Ishikawa (cell line): ENCODE results near the gene PLCH1.

ENCODE experiments used
- CEBPB ChIP-seq: IDR thresholded peaks from 2 replicates; pipeline ENCODE4 v1.6.1; 2012
- CREB1 ChIP-seq: IDR thresholded peaks from 2 replicates; pipeline ENCODE4 v1.6.1; 2012; ENCODE audit warnings: low read depth
- EGR1 ChIP-seq: IDR thresholded peaks from 2 replicates; pipeline ENCODE4 v1.6.1; 2012
- EP300 ChIP-seq: IDR thresholded peaks from 2 replicates; pipeline ENCODE4 v1.6.1; 2012; ENCODE audit warnings: borderline replicate concordance
- FOXM1 ChIP-seq: IDR thresholded peaks from 2 replicates; pipeline ENCODE4 v1.6.1; 2012; ENCODE audit warnings: low read depth, borderline replicate concordance
- NFIC ChIP-seq: IDR thresholded peaks from 2 replicates; pipeline ENCODE4 v1.6.1; 2012
- RAD21 ChIP-seq: IDR thresholded peaks from 2 replicates; pipeline ENCODE4 v1.6.1; 2012; ENCODE audit warnings: low read depth
- TAF1 ChIP-seq: IDR thresholded peaks from 2 replicates; pipeline ENCODE4 v1.6.1; 2012; ENCODE audit warnings: low read depth, mild to moderate bottlenecking
- TCF12 ChIP-seq: IDR thresholded peaks from 2 replicates; pipeline ENCODE4 v1.6.1; 2012; ENCODE audit warnings: low read depth
- TEAD4 ChIP-seq: IDR thresholded peaks from 2 replicates; pipeline ENCODE4 v1.6.1; 2012
- YY1 ChIP-seq: IDR thresholded peaks from 2 replicates; pipeline ENCODE4 v1.6.1; 2012; ENCODE audit warnings: low read depth
- ZBTB7A ChIP-seq: IDR thresholded peaks from 2 replicates; pipeline ENCODE4 v1.6.1; 2012; ENCODE audit warnings: low read depth
- TF ChIP-seq, protein P1 (sequence below): IDR thresholded peaks from 2 replicates; pipeline ENCODE4 v1.6.1; 2012; ENCODE audit warnings: low read depth, mild to moderate bottlenecking
- TF ChIP-seq, protein P2 (sequence below): IDR thresholded peaks from 2 replicates; pipeline ENCODE4 v1.6.1; 2012
- TF ChIP-seq, protein P3 (sequence below): IDR thresholded peaks from 2 replicates; pipeline ENCODE4 v1.6.1; 2012

The PLCH1 gene

DNA sequence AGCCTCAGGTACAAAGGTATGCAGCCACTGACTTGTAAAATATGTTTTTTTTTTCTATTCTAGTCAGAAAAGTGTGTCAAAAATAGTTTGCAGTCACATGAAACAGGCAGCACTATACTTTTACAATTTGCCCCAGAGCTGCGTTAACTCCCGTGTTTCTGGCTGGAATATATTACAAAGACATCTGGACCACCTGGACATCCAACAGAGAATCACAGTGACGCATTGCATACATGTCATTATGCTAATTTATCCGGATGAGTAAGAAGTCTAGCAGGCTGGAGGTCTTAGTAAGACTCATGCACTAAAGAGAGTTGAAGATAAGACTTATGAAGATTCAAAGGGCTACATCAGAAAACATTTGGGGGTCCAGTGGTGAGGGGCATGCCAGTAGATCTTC, 412.2 kb downstream of the PLCH1 start:
- TF ChIP-seq, protein P1, sequence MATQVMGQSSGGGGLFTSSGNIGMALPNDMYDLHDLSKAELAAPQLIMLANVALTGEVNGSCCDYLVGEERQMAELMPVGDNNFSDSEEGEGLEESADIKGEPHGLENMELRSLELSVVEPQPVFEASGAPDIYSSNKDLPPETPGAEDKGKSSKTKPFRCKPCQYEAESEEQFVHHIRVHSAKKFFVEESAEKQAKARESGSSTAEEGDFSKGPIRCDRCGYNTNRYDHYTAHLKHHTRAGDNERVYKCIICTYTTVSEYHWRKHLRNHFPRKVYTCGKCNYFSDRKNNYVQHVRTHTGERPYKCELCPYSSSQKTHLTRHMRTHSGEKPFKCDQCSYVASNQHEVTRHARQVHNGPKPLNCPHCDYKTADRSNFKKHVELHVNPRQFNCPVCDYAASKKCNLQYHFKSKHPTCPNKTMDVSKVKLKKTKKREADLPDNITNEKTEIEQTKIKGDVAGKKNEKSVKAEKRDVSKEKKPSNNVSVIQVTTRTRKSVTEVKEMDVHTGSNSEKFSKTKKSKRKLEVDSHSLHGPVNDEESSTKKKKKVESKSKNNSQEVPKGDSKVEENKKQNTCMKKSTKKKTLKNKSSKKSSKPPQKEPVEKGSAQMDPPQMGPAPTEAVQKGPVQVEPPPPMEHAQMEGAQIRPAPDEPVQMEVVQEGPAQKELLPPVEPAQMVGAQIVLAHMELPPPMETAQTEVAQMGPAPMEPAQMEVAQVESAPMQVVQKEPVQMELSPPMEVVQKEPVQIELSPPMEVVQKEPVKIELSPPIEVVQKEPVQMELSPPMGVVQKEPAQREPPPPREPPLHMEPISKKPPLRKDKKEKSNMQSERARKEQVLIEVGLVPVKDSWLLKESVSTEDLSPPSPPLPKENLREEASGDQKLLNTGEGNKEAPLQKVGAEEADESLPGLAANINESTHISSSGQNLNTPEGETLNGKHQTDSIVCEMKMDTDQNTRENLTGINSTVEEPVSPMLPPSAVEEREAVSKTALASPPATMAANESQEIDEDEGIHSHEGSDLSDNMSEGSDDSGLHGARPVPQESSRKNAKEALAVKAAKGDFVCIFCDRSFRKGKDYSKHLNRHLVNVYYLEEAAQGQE: no peak
- TF ChIP-seq YY1: no peak
- no peak for TF ChIP-seq RAD21
- TF ChIP-seq EP300: no peak
- no peak for TF ChIP-seq CEBPB
- TF ChIP-seq FOXM1: no peak
- no peak for TF ChIP-seq CREB1
- TF ChIP-seq TEAD4: no peak
- no peak for TF ChIP-seq TAF1
- no peak for TF ChIP-seq ZBTB7A
- TF ChIP-seq EGR1: no peak
- TF ChIP-seq NFIC: no peak
- TF ChIP-seq, protein P2, sequence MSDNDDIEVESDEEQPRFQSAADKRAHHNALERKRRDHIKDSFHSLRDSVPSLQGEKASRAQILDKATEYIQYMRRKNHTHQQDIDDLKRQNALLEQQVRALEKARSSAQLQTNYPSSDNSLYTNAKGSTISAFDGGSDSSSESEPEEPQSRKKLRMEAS: no peak
- no peak for TF ChIP-seq TCF12
- TF ChIP-seq, protein P3, sequence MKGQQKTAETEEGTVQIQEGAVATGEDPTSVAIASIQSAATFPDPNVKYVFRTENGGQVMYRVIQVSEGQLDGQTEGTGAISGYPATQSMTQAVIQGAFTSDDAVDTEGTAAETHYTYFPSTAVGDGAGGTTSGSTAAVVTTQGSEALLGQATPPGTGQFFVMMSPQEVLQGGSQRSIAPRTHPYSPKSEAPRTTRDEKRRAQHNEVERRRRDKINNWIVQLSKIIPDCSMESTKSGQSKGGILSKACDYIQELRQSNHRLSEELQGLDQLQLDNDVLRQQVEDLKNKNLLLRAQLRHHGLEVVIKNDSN: no peak

- TF ChIP-seq CEBPB (no peak), EP300 (no peak)
- TF ChIP-seq, protein P1: no peak
These were observed 413.8 kb downstream of the PLCH1 start for GRCh38 chr3:155331078-155331477.

DNA sequence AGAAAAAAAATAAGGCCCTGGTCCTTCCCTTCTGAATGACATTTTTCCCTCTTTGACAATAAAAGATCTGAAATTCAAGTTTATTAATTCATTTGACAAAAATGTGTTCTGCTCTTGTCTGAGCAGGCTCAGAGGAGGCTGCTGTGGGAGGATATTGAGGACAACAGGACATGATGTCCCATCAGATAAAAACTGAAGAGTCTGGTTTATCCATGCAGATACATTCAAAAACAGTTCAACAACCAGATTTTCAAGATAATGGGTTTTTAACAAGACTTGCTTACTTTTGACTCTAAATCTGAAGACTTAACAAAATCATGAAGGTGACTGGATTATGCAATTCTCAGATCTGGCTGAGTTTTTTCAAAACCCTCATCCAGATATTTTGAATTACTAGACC, 414.5 kb downstream of the PLCH1 start:
- TF ChIP-seq, protein P1: no peak
- TF ChIP-seq YY1 (no peak), ZBTB7A (no peak), TAF1 (no peak), TEAD4 (no peak), EP300 (no peak), CREB1 (no peak), RAD21 (no peak), NFIC (no peak), CEBPB (no peak)
- TF ChIP-seq, protein P2: no peak
- TF ChIP-seq, protein P3: no peak

DNA sequence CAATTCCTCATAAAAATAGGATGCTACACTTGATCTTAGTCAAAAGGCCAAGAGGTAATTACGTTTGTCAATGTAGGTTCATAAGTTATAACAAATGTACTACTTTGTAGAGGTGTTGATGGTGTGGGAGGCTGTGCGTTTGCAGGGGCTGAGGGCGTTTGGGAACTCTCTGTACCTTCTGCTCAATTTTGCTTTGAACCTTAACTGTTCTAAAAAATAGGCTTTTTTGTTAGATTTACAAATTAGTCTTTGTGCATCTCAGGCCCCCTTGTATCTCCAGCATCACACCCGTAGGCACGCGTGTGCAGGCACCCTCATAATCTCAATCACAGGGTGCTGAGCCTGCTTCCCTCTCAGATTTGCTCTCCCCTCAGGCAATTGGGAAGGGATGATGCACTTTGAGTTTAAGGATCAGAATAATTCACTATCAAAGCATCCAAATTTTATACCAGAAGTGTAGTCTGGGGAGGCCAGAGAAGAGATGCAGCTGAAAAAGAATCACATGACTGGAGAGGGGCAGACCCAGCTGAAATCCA, 415.3 kb downstream of the PLCH1 start:
- TF ChIP-seq RAD21 (no peak), NFIC (no peak)

DNA sequence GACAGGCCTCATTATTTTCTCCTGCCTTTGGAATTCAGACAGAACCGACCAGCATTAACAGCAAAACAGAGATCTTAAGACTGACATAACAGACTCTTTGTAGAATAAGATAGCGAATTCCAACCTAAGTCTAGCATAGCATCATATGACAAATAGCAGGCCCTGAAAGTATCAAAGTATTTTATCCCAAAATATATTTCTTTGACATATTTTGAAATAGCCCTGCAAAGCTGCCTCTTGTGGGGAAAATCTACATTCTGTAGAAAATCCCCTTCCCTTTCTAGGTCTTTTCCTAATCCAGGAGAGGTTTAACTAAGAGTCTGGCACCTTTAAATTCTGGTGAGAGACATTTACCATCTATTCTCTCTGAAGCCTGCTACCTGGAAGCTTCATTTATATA, 417.0 kb downstream of the PLCH1 start:
- TF ChIP-seq, protein P3: no peak
- no peak for TF ChIP-seq CEBPB
- TF ChIP-seq NFIC: no peak
- TF ChIP-seq, protein P1: no peak
- TF ChIP-seq TEAD4: no peak
- TF ChIP-seq EGR1: no peak
- TF ChIP-seq TCF12: no peak
- TF ChIP-seq YY1: no peak
- no peak for TF ChIP-seq ZBTB7A
- TF ChIP-seq CREB1: no peak
- no peak for TF ChIP-seq FOXM1
- TF ChIP-seq, protein P2: no peak
- TF ChIP-seq RAD21: no peak
- TF ChIP-seq TAF1: no peak
- no peak for TF ChIP-seq EP300
